EH (cell line): Measurements from ENCODE around the gene FGA.

Experiments
- DNase-seq: peaks from one replicate; pipeline ENCODE4 v3.0.0-alpha.2; 2015; ENCODE audit warnings: low read depth

Gene FGA

GRCh38 chr4:154579927-154580326, 10.6 kb downstream of the FGA start:
- DNase-seq, result no peak

- no peak for DNase-seq
Observed at GRCh38 chr4:154578919-154579318, 11.6 kb downstream of the FGA start.

GRCh38 chr4:154577324-154577723, 13.2 kb downstream of the FGA start:
- DNase-seq, result no peak

GRCh38 chr4:154574311-154574710, 16.2 kb downstream of the FGA start:
- no peak for DNase-seq

- no peak for DNase-seq
Observed at GRCh38 chr4:154573190-154573870, 17.2 kb downstream of the FGA start.

GRCh38 chr4:154569584-154569983, 21.0 kb downstream of the FGA start:
- DNase-seq, result no peak

GRCh38 chr4:154569028-154569427, 21.5 kb downstream of the FGA start:
- DNase-seq, result no peak

- DNase-seq, result no peak
Observed at GRCh38 chr4:154566639-154567204, 23.8 kb downstream of the FGA start.

GRCh38 chr4:154565704-154566103, 24.8 kb downstream of the FGA start:
- no peak for DNase-seq

- DNase-seq, result no peak
Observed at GRCh38 chr4:154564311-154564710, 26.2 kb downstream of the FGA start.

- no peak for DNase-seq
Observed at GRCh38 chr4:154562697-154563254, 27.8 kb downstream of the FGA start, which contains the start of gene FGB. Gene FGB (plus strand): TSS chr4:154563011. CDS start chr4:154563019, 8 bp downstream.

- peak; percentile 65 for DNase-seq
Observed at GRCh38 chr4:154560824-154561231, 29.7 kb downstream of the FGA start.

GRCh38 chr4:154560419-154560801, 30.1 kb downstream of the FGA start:
- DNase-seq, result no peak

- peak; percentile 58 for DNase-seq
Observed at GRCh38 chr4:154559494-154560418, 30.8 kb downstream of the FGA start.

- DNase-seq, result no peak
Observed at GRCh38 chr4:154559141-154559493, 31.4 kb downstream of the FGA start.

- DNase-seq, result peak; percentile 83
Observed at GRCh38 chr4:154551872-154552686, 38.5 kb downstream of the FGA start.

- peak; percentile 95 for DNase-seq
Observed at GRCh38 chr4:154549894-154550790, 40.4 kb downstream of the FGA start, which contains the start of gene PLRG1. Gene PLRG1 (minus strand): TSS chr4:154550400. CDS start chr4:154550308, 92 bp downstream.

GRCh38 chr4:154545689-154546088, 44.9 kb downstream of the FGA start:
- no peak for DNase-seq

GRCh38 chr4:154542271-154542879, 48.2 kb downstream of the FGA start:
- no peak for DNase-seq
